HUES6 (cell line): Measurements from ENCODE around the gene HSPB3.

Experiments used
- H3K27ac ChIP-seq: 2 replicates; pipeline ENCODE4 v1.7.0; 2013; ENCODE audit warnings: low read depth, mild to moderate bottlenecking, low read length, inconsistent platforms
- H3K27me3 ChIP-seq: 2 replicates; pipeline ENCODE4 v1.6.1; 2013; ENCODE audit warnings: low read length; ENCODE audit not compliant: control insufficient read depth, insufficient read depth
- H3K36me3 ChIP-seq: 2 replicates; pipeline ENCODE4 v1.6.1; 2013; ENCODE audit warnings: low read length; ENCODE audit not compliant: control insufficient read depth, insufficient read depth
- H3K4me1 ChIP-seq: 2 replicates; pipeline ENCODE4 v1.6.1; 2013; ENCODE audit warnings: low read length; ENCODE audit not compliant: control insufficient read depth, insufficient read depth
- H3K4me3 ChIP-seq: 2 replicates; pipeline ENCODE4 v1.5.1; 2013; ENCODE audit warnings: low read depth, low read length
- H3K9ac ChIP-seq: one replicate; pipeline ENCODE4 v1.6.1; 2013; ENCODE audit warnings: mild to moderate bottlenecking, low read length
- H3K9me3 ChIP-seq: 2 replicates; pipeline ENCODE4 v1.6.1; 2013; ENCODE audit warnings: low read depth, low read length; ENCODE audit not compliant: control insufficient read depth, insufficient read depth

The HSPB3 gene

GRCh38 chr5:54438620-54439389 lies 16.7 kb upstream of the HSPB3 start:
- Histone ChIP-seq H3K27me3 (no peaks in the 10 kb centered on the region), H3K9ac (no peak overlapping the region), H3K4me1 (no peaks in the 10 kb centered on the region), H3K36me3 (no peaks in the 10 kb centered on the region), H3K9me3 (no peaks in the 10 kb centered on the region), H3K27ac (no peak overlapping the region), H3K4me3 (no peak overlapping the region)

DNA sequence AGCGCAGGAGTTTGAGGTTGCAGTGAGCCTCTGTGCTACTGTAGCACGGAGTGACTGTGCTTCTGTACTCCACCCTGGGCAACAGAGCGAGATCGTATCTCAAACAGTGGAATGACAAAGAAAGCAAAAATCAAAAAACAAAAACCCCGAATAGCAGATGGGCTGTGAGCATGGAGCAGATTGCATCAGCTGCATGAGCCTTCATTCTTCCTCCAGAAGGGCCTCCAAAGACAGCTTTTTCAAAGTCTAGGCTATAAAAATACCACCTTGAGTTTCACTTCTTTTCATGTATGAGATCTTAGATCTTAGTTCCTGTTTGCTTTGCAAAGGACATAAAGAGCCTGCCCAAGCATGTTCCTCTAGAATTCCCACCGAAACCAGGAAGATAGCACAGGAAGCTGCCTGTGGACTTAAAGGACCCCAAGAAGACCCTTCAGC lies 15.0 kb upstream of the HSPB3 start:
- no peak overlapping the region for H3K27ac ChIP-seq
- no peak overlapping the region for H3K4me3 ChIP-seq

DNA sequence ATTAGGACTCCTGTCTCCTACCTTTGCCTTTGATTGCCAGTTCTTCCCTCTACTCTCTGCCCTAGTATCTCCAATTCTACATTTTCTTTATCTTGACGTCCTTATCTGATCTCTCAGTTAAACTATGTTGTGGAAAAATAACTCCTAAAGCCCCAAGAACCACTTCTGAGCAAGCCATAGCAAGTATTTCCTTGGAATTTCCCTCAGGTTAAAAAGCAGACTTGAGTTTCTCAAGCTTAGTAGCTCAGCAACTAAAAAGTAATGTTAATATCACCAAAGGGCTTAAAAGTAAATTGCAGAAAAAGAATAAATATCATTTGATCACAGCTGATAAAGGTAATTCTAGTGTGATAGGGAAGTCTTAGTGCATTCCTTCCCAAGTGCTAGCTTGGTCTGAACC lies 13.2 kb upstream of the HSPB3 start:
- H3K9ac ChIP-seq = no peak overlapping the region
- no peak overlapping the region for H3K4me3 ChIP-seq
- H3K36me3 ChIP-seq = no peaks in the 10 kb centered on the region

More for the DNA sequence above, 15.0 kb upstream of the HSPB3 start:
- Histone ChIP-seq H3K9ac (no peak overlapping the region), H3K27me3 (no peaks in the 10 kb centered on the region), H3K9me3 (peaks cover 4% of the 10 kb centered on the region), H3K36me3 (no peaks in the 10 kb centered on the region), H3K4me1 (no peaks in the 10 kb centered on the region)

GRCh38 chr5:54443270-54443669 lies 12.2 kb upstream of the HSPB3 start:
- Histone ChIP-seq H3K27me3 (no peaks in the 10 kb centered on the region), H3K27ac (no peak overlapping the region), H3K9me3 (peaks cover 7% of the 10 kb centered on the region), H3K4me3 (no peak overlapping the region), H3K36me3 (no peaks in the 10 kb centered on the region), H3K9ac (no peak overlapping the region), H3K4me1 (no peaks in the 10 kb centered on the region)

More for the DNA sequence above, 13.2 kb upstream of the HSPB3 start:
- Histone ChIP-seq H3K27ac (no peak overlapping the region), H3K9me3 (peaks cover 7% of the 10 kb centered on the region), H3K27me3 (no peaks in the 10 kb centered on the region), H3K4me1 (no peaks in the 10 kb centered on the region)

- H3K4me3 ChIP-seq = no peak overlapping the region
- peaks cover 7% of the 10 kb centered on the region for H3K9me3 ChIP-seq
- no peak overlapping the region for H3K27ac ChIP-seq
- H3K27me3 ChIP-seq = no peaks in the 10 kb centered on the region
- H3K4me1 ChIP-seq = peaks cover 3% of the 10 kb centered on the region; the same call in 1 of the 2 replicates
- H3K9ac ChIP-seq = no peak overlapping the region
- no peaks in the 10 kb centered on the region for H3K36me3 ChIP-seq
These were observed 9.7 kb upstream of the HSPB3 start for GRCh38 chr5:54445691-54446378.

GRCh38 chr5:54446379-54446732 lies 9.1 kb upstream of the HSPB3 start:
- H3K9ac ChIP-seq = no peak overlapping the region

GRCh38 chr5:54449923-54450322 lies 5.6 kb upstream of the HSPB3 start:
- peaks cover 4% of the 10 kb centered on the region; the same call in 1 of the 2 replicates for H3K4me1 ChIP-seq
- peaks cover 7% of the 10 kb centered on the region for H3K9me3 ChIP-seq
- H3K27ac ChIP-seq = no peak overlapping the region
- no peaks in the 10 kb centered on the region for H3K27me3 ChIP-seq
- H3K4me3 ChIP-seq = no peak overlapping the region
- H3K36me3 ChIP-seq = no peaks in the 10 kb centered on the region
- H3K9ac ChIP-seq = no peak overlapping the region

More at GRCh38 chr5:54446379-54446732, 9.1 kb upstream of the HSPB3 start:
- Histone ChIP-seq H3K4me1 (peaks cover 4% of the 10 kb centered on the region; the same call in 1 of the 2 replicates), H3K27me3 (no peaks in the 10 kb centered on the region), H3K4me3 (no peak overlapping the region), H3K36me3 (no peaks in the 10 kb centered on the region), H3K9me3 (peaks cover 7% of the 10 kb centered on the region), H3K27ac (no peak overlapping the region)

- no peaks in the 10 kb centered on the region for H3K27me3 ChIP-seq
- peaks cover 3% of the 10 kb centered on the region for H3K9me3 ChIP-seq
These were observed 5.0 kb upstream of the HSPB3 start for GRCh38 chr5:54450542-54450941.

DNA sequence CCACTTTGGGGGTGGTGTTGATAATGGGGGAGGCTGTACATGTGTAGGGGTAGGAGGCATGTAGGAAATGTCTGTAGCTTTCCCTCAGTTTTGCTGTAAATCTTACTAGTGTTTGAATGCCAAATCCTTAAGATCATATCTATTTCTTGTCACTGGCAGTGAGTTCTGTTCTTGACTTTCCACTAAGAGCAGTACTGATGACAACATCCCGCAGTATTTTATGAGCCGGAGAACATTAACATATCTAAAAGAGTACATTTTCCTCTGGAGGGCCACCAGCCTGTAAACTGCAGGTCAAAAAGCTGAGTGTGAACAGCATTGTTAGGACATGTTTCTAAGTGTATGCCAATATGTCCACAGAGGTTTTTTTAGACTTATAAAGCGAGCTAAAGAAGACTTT lies 2.5 kb upstream of the HSPB3 start:
- Histone ChIP-seq H3K9me3 (no peaks in the 10 kb centered on the region), H3K9ac (no peak overlapping the region), H3K27ac (no peak overlapping the region), H3K27me3 (no peaks in the 10 kb centered on the region), H3K4me3 (no peak overlapping the region), H3K4me1 (peaks cover 14% of the 10 kb centered on the region; the same call in 1 of the 2 replicates), H3K36me3 (no peaks in the 10 kb centered on the region)

More at GRCh38 chr5:54450542-54450941, 5.0 kb upstream of the HSPB3 start:
- Histone ChIP-seq H3K4me1 (peaks cover 4% of the 10 kb centered on the region; the same call in 1 of the 2 replicates), H3K27ac (no peak overlapping the region), H3K36me3 (no peaks in the 10 kb centered on the region), H3K4me3 (no peak overlapping the region), H3K9ac (no peak overlapping the region)

DNA sequence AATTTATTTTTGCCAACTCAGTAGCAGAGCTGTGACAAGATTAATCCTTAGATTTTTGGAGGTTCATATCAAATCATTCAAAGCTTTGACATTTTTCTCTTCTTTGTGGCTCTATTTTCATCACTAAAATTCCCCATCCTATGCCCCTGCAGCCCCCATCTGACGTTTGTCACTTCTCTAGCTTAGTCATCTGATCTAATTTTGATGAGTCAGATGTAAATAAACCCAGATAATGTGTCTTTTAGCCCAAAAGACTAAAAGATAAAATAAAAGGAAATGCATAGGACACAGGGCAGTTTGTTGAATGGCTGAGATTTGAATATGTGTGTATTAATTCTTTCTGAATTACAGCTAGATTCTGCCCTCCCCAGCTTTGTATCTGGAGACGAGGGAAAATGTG lies 897 bp upstream of the HSPB3 start:
- H3K4me1 ChIP-seq = peaks cover 14% of the 10 kb centered on the region; the same call in 1 of the 2 replicates
- H3K4me3 ChIP-seq = no peak overlapping the region
- H3K9me3 ChIP-seq = peaks cover 3% of the 10 kb centered on the region; the same call in 1 of the 2 replicates
- H3K36me3 ChIP-seq = no peaks in the 10 kb centered on the region
- no peak overlapping the region for H3K27ac ChIP-seq
- H3K27me3 ChIP-seq = no peaks in the 10 kb centered on the region
- H3K9ac ChIP-seq = no peak overlapping the region
